AG09309 (cell line): ENCODE data around the gene TNFAIP8L2.
"Not testable (repeated sequence)": the region's sequence is repeated elsewhere in the genome, so short reads cannot be mapped to it uniquely, and the experiment has no call there.

Source experiments
- DNase-seq: peaks from one replicate; pipeline ENCODE4 v3.0.0-alpha.2; 2010; ENCODE audit warnings: low read depth
- H3K4me3 ChIP-seq: 2 replicates; pipeline ENCODE4 v1.5.1; 2011; ENCODE audit warnings: mild to moderate bottlenecking, low read depth, low read length, moderate library complexity; ENCODE audit not compliant: control insufficient read depth
- CTCF ChIP-seq: IDR thresholded peaks from 2 replicates; pipeline ENCODE4 v1.5.1; 2011; ENCODE audit warnings: mild to moderate bottlenecking, low read depth, low read length, inconsistent platforms; ENCODE audit not compliant: insufficient read depth, control insufficient read depth; ENCODE audit errors: missing control alignments

Gene TNFAIP8L2

DNA sequence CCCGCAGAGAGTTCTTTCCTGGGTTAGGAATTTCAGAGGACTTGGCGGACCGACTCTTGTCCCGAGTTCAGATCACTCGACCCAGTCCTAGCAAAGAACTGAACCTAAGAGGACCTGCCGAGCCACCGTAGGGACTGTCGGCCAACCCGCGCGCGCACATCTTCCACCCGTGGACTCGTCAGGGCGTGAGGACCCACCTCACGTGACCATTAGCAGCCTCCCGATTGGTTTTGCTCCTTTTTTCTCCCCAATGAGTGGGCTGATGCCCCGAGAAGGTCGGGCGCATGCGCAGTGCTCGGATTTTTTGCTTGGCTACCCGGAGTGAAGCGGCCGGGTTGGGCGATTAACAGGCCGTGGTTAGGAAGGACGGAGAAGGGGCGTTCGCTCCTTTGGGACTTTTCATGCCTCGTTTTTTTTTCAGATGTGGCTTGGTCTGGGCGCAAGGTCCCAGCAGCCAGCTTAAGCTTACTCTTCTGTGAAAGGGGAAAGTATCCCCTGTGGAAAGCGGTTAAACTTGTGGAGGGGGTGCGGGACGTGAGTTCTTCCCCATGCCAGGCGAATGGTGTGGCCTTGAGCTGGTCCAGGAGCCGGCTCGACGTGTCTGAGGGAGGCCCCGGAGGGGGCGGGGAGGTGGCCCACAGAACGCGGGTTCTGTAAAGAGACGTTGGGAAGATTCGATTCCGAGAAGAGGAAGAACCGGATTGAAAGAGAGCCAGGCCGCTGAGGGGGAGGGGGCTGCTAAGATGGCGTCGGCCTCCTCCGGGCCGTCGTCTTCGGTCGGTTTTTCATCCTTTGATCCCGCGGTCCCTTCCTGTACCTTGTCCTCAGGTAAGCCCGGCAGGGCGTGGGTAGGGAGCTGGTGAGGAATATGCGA lies 42.0 kb downstream of the TNFAIP8L2 start, which contains the start of gene PIP5K1A:
PIP5K1A (plus strand) TSS at position 299 of the 874 bp plus-strand sequence; CDS start at position 744, 445 bp downstream.
- no peak for TF ChIP-seq CTCF
- peak within 1 kb of the TSS; percentile 99 for H3K4me3 ChIP-seq
- DNase-seq: peak; percentile 92

DNA sequence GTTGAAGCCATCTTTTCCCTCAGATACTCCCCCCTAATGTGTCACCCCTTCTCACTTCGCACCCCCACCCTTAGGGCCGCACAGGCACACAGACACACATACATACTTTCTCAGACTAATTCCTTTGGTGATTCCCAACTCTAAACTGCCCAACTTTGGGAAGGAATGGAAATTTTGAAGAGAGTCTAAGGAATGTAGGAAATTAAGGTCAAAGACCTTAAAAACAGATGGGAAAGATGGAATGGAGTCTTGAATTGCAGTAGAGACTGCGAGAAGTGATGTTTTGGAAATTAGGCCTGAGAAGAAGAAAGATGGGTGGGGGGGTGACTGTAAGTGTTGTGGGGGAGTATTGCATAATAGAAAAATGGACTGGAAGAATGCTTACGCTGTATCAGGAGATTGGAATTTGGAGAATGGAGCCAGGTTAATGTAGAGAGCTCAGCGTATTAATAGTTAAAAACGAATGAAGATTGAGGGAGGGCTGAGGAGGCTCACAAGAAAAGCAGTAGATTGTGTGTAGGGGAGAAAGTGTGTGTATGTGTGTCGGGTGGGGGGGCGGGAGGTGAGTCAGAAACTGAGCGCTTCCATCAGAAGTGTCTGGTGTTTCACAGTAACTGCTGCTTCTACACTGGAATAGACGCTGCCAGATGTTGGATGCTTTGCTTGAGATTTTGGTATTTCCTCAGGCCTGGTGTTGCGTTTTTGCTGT lies 43.6 kb downstream of the TNFAIP8L2 start:
- no peak for TF ChIP-seq CTCF
- DNase-seq: peak; percentile 78
- H3K4me3 ChIP-seq: peak overlapping the region; percentile 99

DNA sequence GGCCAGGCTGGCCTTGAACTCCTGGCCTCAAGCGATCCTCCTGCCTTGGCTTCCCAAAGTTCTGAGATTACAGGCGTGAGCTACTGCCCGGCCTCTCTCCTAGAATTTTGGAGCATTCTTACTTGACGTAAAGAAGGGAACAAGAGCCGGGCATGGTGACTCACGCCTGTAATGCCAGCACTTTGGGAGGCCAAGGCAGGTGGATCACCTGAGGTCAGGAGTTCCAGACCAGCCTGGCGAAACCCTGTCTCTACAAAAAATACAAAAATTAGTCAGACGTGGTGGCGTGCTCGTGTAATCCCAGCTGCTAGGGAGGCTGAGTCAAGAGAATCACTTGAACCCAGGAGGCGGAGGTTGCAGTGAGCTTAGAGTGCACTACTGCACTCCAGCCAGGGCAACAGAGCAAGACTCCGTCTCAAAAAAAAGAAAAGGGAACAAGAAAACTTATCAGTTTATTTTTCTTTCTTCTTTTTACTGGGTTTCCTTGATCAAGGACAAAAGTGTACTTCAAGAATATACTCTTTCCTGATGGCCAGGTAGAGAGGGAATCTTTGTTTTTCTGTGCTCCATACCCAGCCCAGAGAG lies 49.0 kb downstream of the TNFAIP8L2 start:
- H3K4me3 ChIP-seq, DNase-seq: not testable (repeated sequence)
